Activated CD4-positive, alpha-beta T cell treated with anti-CD3 and anti-CD28 coated beads for 36 hours (primary cell): ENCODE results near the gene FCHO1. TPM values are rescaled to one million over a fixed set of nuclear protein-coding genes. Genes with fewer than 3 reads are reported as not detected.
A peak's percentile ranks its signal among the peaks of the same experiment; 100 is the strongest.

Experiments used
- ATAC-seq: fragments of 200-7000 bp; cut with Tn5 transposase; one replicate; pipeline ENCODE4 v1.10.0; 2021; ENCODE audit warnings: mild to moderate bottlenecking, moderate library complexity
- CTCF ChIA-PET: fragments of 350-600 bp; sonication (Branson Sonifier 250); formaldehyde crosslinking; loops from one replicate; lab custom pipeline; 2021; ENCODE audit warnings: antibody characterized with exemption; lab: Charles Lee
- POLR2A ChIA-PET: fragments of 350-600 bp; sonication (Branson Sonifier 250); formaldehyde crosslinking; loops from one replicate; lab custom pipeline; 2021; ENCODE audit warnings: antibody characterized with exemption, inconsistent platforms; lab: Charles Lee
- DNase-seq: peaks from one replicate; pipeline ENCODE4 v3.0.0-alpha.2; 2020
- H3K27ac Mint-ChIP-seq: one replicate; pipeline ENCODE4 v1.8.0; 2021; ENCODE audit warnings: mixed read lengths
- H3K27me3 Mint-ChIP-seq: one replicate; pipeline ENCODE4 v1.8.0; 2021; ENCODE audit warnings: mixed read lengths
- H3K36me3 Mint-ChIP-seq: one replicate; pipeline ENCODE4 v1.8.0; 2021; ENCODE audit warnings: low read depth, mixed read lengths
- H3K4me1 Mint-ChIP-seq: one replicate; pipeline ENCODE4 v1.8.0; 2021; ENCODE audit warnings: mixed read lengths
- H3K4me3 Mint-ChIP-seq: one replicate; pipeline ENCODE4 v1.8.0; 2021; ENCODE audit warnings: mild to moderate bottlenecking, moderate library complexity, mixed read lengths
- H3K9me3 Mint-ChIP-seq: one replicate; pipeline ENCODE4 v1.8.0; 2021; ENCODE audit warnings: low read depth, mixed read lengths
- intact Hi-C, 2 experiments: fragments of 100-400 bp; cut with DNase I in 1 of 2; cut with micrococcal nuclease in 1 of 2; formaldehyde crosslinking; loops; one replicate each; pipeline versions ENCODE4 v1.14.2 to v1.15.1; 2022 to 2024; cut with DNase I, micrococcal nuclease
- total RNA-seq, 2 experiments: library from RNA; stranded (reverse); gene quantifications; one replicate each; pipeline ENCODE4 v1.2.3, GENCODE V29; 2021

FCHO1 gene
- total RNA-seq, 2 experiments from 2014 or later = 50.5 to 51.8 TPM

- intact Hi-C loops = loop anchor here in 1 of 2 experiments (1.0 kb wide), 2 partner anchors 33 to 103 kb away; partner anchors contain the start of gene MAP1S
- Mint-ChIP-seq H3K4me3 (peak overlapping the region; percentile 76), H3K36me3 (peaks cover 30% of the 10 kb centered on the region), H3K9me3 (no peaks in the 10 kb centered on the region), H3K27me3 (no peaks in the 10 kb centered on the region), H3K27ac (peak overlapping the region; percentile 87), H3K4me1 (peaks cover 65% of the 10 kb centered on the region)
- ChIA-PET POLR2A (interaction anchor here (1.1 kb wide), 1 partner anchor 11 kb away, joined by 5 read pairs; no protein-coding TSS in a partner anchor), CTCF (interaction anchor here (1.1 to 1.6 kb wide), 3 partner anchors 10 to 52 kb away, joined by 3 to 4 read pairs (median 4); partner anchors contain the start of gene MAP1S)
- ATAC-seq (no peak), DNase-seq (no peak)
Measured at GRCh38 chr19:17751912-17752273, 616 bp downstream of the FCHO1 start.

GRCh38 chr19:17752865-17753639, 1.8 kb downstream of the FCHO1 start:
- intact Hi-C loops = no loop called here

GRCh38 chr19:17753976-17754375, 2.7 kb downstream of the FCHO1 start:
- Mint-ChIP-seq H3K4me1 (peaks cover 61% of the 10 kb centered on the region), H3K27ac (no peak overlapping the region), H3K4me3 (no peak overlapping the region), H3K36me3 (peaks cover 42% of the 10 kb centered on the region), H3K9me3 (no peaks in the 10 kb centered on the region), H3K27me3 (no peaks in the 10 kb centered on the region)
- intact Hi-C loops = no loop called here
- CTCF ChIA-PET = interaction anchor here (1.2 kb wide), 1 partner anchor 22 kb away, joined by 7 read pairs; no protein-coding TSS in a partner anchor
- DNase-seq = no peak
- POLR2A ChIA-PET = no interaction called here
- ATAC-seq = no peak

More at GRCh38 chr19:17752865-17753639, 1.8 kb downstream of the FCHO1 start:
- no peak overlapping the region for H3K4me3 Mint-ChIP-seq
- no peaks in the 10 kb centered on the region for H3K9me3 Mint-ChIP-seq
- ChIA-PET POLR2A (interaction anchor here (0.6 kb wide), 2 partner anchors 49 to 1432 kb away, joined by 3 to 14 read pairs; no protein-coding TSS in a partner anchor), CTCF (interaction anchor here (1.1 to 1.6 kb wide), 3 partner anchors 11 to 51 kb away, joined by 3 to 4 read pairs (median 4); partner anchors contain the start of gene MAP1S)
- H3K27ac Mint-ChIP-seq = no peak overlapping the region
- DNase-seq = no peak
- no peaks in the 10 kb centered on the region for H3K27me3 Mint-ChIP-seq
- peaks cover 38% of the 10 kb centered on the region for H3K36me3 Mint-ChIP-seq
- peaks cover 62% of the 10 kb centered on the region for H3K4me1 Mint-ChIP-seq
- no peak for ATAC-seq

GRCh38 chr19:17754634-17755442, 3.6 kb downstream of the FCHO1 start:
- Mint-ChIP-seq H3K27me3 (no peaks in the 10 kb centered on the region), H3K27ac (peak overlapping the region; percentile 34), H3K36me3 (peaks cover 41% of the 10 kb centered on the region), H3K4me3 (no peak overlapping the region), H3K9me3 (no peaks in the 10 kb centered on the region), H3K4me1 (peaks cover 52% of the 10 kb centered on the region)
- ChIA-PET CTCF (interaction anchor here (1.0 to 1.2 kb wide), 2 partner anchors 16 to 21 kb away, joined by 4 to 7 read pairs; no protein-coding TSS in a partner anchor), POLR2A (no interaction called here)
- ATAC-seq = no peak
- intact Hi-C loops = no loop called here
- DNase-seq = peak; percentile 33

- H3K36me3 Mint-ChIP-seq = peaks cover 45% of the 10 kb centered on the region
- no peaks in the 10 kb centered on the region for H3K27me3 Mint-ChIP-seq
- intact Hi-C loops = no loop called here
- peak overlapping the region; percentile 34 for H3K27ac Mint-ChIP-seq
- ChIA-PET CTCF (interaction anchor here (0.6 to 1.2 kb wide), 3 partner anchors 8 to 19 kb away, joined by 3 to 4 read pairs (median 4); no protein-coding TSS in a partner anchor), POLR2A (interaction anchor here (0.5 kb wide), 1 partner anchor 13 kb away, joined by 4 read pairs; no protein-coding TSS in a partner anchor)
- no peak for DNase-seq
- no peaks in the 10 kb centered on the region for H3K9me3 Mint-ChIP-seq
- ATAC-seq = no peak
- peaks cover 49% of the 10 kb centered on the region for H3K4me1 Mint-ChIP-seq
- no peak overlapping the region for H3K4me3 Mint-ChIP-seq
Measured at GRCh38 chr19:17755443-17755890, 4.2 kb downstream of the FCHO1 start.

DNA sequence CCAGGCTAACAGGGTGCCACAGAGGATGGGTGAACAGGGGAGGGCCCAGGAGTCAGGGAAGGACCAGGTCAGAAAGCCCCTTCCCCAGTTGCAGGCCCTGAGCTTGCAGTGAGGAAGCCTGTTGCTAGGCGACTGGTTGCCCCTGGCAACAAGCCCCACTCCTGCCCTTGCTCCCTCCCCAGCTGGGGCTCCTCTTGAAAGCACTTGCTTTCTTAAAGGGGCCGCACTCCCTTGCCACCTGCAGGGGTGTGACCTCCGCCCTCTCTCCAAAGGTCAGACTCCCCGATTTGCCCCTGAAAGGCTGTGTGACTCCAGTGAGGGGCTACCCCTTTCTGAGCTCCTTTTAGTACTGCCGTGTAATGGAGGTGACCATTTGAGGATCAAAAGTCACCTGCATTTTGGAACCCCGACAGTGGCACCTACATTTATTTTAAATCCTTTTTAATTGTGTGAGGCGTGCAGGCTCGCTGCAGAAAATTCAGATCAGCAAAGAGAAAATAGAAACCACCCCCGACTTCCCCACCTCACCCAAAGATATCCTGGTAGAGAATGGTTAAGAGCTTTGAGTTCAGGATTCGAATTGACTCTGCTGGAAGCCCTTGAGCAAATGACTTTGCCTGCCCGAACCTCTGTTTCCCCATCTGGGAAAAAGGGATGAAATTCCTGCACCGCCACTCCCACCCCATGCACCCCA, 4.8 kb downstream of the FCHO1 start:
- Mint-ChIP-seq H3K27me3 (no peaks in the 10 kb centered on the region), H3K27ac (no peak overlapping the region), H3K9me3 (no peaks in the 10 kb centered on the region), H3K36me3 (peaks cover 50% of the 10 kb centered on the region), H3K4me1 (peaks cover 44% of the 10 kb centered on the region), H3K4me3 (no peak overlapping the region)
- ChIA-PET POLR2A (interaction anchor here (0.5 to 0.6 kb wide), 2 partner anchors 14 to 15 kb away, joined by 3 to 4 read pairs; no protein-coding TSS in a partner anchor), CTCF (interaction anchor here (0.6 to 1.2 kb wide), 3 partner anchors 9 to 18 kb away, joined by 3 to 4 read pairs (median 3); no protein-coding TSS in a partner anchor)
- intact Hi-C loops = no loop called here
- ATAC-seq (no peak), DNase-seq (peak; percentile 71)

DNA sequence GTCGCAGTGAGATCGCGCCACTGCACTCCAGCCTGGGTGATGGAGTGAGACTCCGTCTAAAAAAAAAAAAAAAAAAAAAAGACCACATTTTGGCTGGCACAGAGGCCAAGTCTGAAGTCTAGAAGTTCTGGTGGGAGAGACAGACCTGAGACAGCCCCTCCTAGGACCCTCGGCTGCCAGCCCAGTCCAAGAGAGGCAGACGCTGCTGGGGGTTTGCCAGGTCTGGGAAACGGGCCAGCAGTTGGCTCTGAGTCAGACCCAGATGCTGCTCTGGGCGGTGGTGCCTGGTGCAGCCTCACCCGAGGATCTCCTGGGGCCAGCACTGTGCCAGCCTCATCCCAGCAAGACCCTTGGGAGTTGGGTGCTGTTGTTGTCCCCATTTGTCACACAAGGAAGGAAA, 5.8 kb downstream of the FCHO1 start:
- Mint-ChIP-seq H3K4me1 (peaks cover 38% of the 10 kb centered on the region), H3K36me3 (peaks cover 52% of the 10 kb centered on the region), H3K4me3 (no peak overlapping the region), H3K27me3 (no peaks in the 10 kb centered on the region), H3K9me3 (no peaks in the 10 kb centered on the region), H3K27ac (no peak overlapping the region)
- intact Hi-C loops = no loop called here
- POLR2A ChIA-PET = no interaction called here
- no peak for ATAC-seq
- CTCF ChIA-PET = interaction anchor here (0.7 kb wide), 1 partner anchor 197 kb away, joined by 3 read pairs; no protein-coding TSS in a partner anchor
- DNase-seq = no peak

- Mint-ChIP-seq H3K36me3 (peaks cover 58% of the 10 kb centered on the region), H3K4me1 (peaks cover 35% of the 10 kb centered on the region), H3K9me3 (no peaks in the 10 kb centered on the region), H3K27ac (peak overlapping the region; percentile 10), H3K4me3 (no peak overlapping the region), H3K27me3 (no peaks in the 10 kb centered on the region)
- ChIA-PET CTCF (interaction anchor here (0.5 to 0.6 kb wide), 2 partner anchors 291 to 372 kb away, joined by 3 read pairs; no protein-coding TSS in a partner anchor), POLR2A (interaction anchor here (0.8 kb wide), 1 partner anchor 8 kb away, joined by 4 read pairs; no protein-coding TSS in a partner anchor)
- DNase-seq (no peak), ATAC-seq (no peak)
- intact Hi-C loops = no loop called here
Measured at GRCh38 chr19:17758515-17758914, 7.2 kb downstream of the FCHO1 start.

GRCh38 chr19:17761148-17761547, 9.9 kb downstream of the FCHO1 start:
- Mint-ChIP-seq H3K27ac (no peak overlapping the region), H3K36me3 (peaks cover 63% of the 10 kb centered on the region), H3K9me3 (no peaks in the 10 kb centered on the region), H3K27me3 (no peaks in the 10 kb centered on the region), H3K4me3 (no peak overlapping the region), H3K4me1 (peaks cover 18% of the 10 kb centered on the region)
- ChIA-PET CTCF (interaction anchor here (0.6 kb wide), 1 partner anchor 24 kb away, joined by 3 read pairs; no protein-coding TSS in a partner anchor), POLR2A (interaction anchor here (0.6 kb wide), 1 partner anchor 19 kb away, joined by 3 read pairs; no protein-coding TSS in a partner anchor)
- intact Hi-C loops = no loop called here
- ATAC-seq (no peak), DNase-seq (no peak)

DNA sequence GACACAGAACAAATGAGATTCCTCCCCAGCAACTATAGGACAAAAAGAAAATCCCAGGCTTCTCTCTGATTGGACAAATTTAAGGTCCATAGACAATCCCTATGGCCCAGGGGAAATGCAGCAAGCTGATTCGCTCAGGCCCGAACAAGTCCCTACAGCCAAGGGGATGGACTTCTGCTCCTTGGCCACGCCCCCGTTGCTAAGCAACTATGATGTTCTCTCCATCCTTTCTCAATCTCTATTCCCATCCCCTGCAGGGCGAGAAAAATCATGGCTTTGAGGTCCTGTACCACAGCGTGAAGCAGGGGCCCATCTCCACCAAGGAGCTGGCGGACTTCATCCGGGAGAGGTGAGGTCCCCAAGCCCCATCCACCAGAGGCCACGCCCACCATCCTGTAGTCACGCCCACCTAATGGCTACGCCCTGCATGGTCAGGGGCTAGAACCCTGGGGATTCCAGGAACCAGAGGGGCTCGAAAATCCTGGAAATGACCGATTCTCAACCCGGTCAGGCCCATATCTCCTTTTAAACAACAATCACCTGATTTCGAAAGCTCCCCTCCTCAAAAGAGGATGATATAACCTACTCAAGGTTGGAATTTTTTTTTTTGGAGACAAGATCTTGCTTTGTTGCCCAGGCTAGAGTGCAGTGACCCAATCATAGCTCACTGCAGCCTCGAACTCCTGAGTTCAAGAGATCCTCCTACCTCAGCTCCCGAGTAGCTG, 11.4 kb downstream of the FCHO1 start:
- peak; percentile 57 for DNase-seq
- CTCF ChIA-PET = interaction anchor here (0.6 to 1.3 kb wide), 2 partner anchors 12 to 140 kb away, joined by 3 to 4 read pairs; no protein-coding TSS in a partner anchor
- no peak overlapping the region for H3K4me3 Mint-ChIP-seq
- H3K36me3 Mint-ChIP-seq = peaks cover 58% of the 10 kb centered on the region
- H3K4me1 Mint-ChIP-seq = peaks cover 12% of the 10 kb centered on the region
- intact Hi-C loops = no loop called here
- no peaks in the 10 kb centered on the region for H3K9me3 Mint-ChIP-seq
- no peaks in the 10 kb centered on the region for H3K27me3 Mint-ChIP-seq
- no peak overlapping the region for H3K27ac Mint-ChIP-seq
- POLR2A ChIA-PET = no interaction called here
- peak; percentile 59 for ATAC-seq
